Spleen (tissue), 11 donors: ENCODE results near the gene COX5B. TPM values are rescaled to one million over a fixed set of nuclear protein-coding genes. Genes with fewer than 3 reads are reported as not detected.

Source experiments
- DNase-seq: peaks from one replicate; pipeline ENCODE4 v3.0.0-alpha.2; 2020
- H3K27ac ChIP-seq, 8 donors: fragments of 200-600 bp; sonication (generic) in 7 of 8; 1 replicate in 4 of 8; 2 replicates in 4 of 8; pipeline versions ENCODE4 v1.5.0 to v1.8.0; 2016 to 2021; ENCODE audit warnings: inconsistent platforms in 4 of 8, mild to moderate bottlenecking in 4 of 8, moderate library complexity in 1 of 8
- H3K27me3 ChIP-seq, 7 donors: fragments of 200-600 bp; sonication (generic) in 6 of 7; replicated peaks in 1 of 7; 1 replicate in 4 of 7; 2 replicates in 3 of 7; pipeline versions ENCODE4 v1.5.0 to v1.8.0; 2016 to 2021; ENCODE audit warnings: inconsistent platforms in 3 of 7, mild to moderate bottlenecking in 1 of 7
- H3K36me3 ChIP-seq, 6 donors: fragments of 200-600 bp; sonication (generic) in 5 of 6; 1 replicate in 4 of 6; 2 replicates in 2 of 6; pipeline versions ENCODE4 v1.5.0 to v1.8.0; 2016 to 2021; ENCODE audit warnings: inconsistent platforms in 2 of 6
- H3K4me1 ChIP-seq, 6 donors: fragments of 200-600 bp; sonication (generic) in 5 of 6; 1 replicate in 3 of 6; 2 replicates in 3 of 6; pipeline versions ENCODE4 v1.5.0 to v1.8.0; 2016 to 2021; ENCODE audit warnings: inconsistent platforms in 3 of 6
- H3K4me3 ChIP-seq, 8 donors: fragments of 200-600 bp; sonication (generic) in 7 of 8; 1 replicate in 4 of 8; 2 replicates in 4 of 8; pipeline versions ENCODE4 v1.5.0 to v1.8.0; 2016 to 2021; ENCODE audit warnings: inconsistent platforms in 4 of 8, mild to moderate bottlenecking in 4 of 8, moderate library complexity in 2 of 8
- H3K9me3 ChIP-seq, 8 donors: fragments of 200-600 bp; sonication (generic) in 7 of 8; 1 replicate in 4 of 8; 2 replicates in 4 of 8; pipeline versions ENCODE4 v1.5.0 to v1.8.0; 2016 to 2021; ENCODE audit warnings: inconsistent platforms in 4 of 8
- CTCF ChIP-seq, 11 experiments: fragments of 200-600 bp in 7 of 11; fragments of 450-650 bp in 4 of 11; sonication (generic) in 4 of 11; IDR thresholded peaks in 8 of 11; conservative IDR thresholded peaks in 3 of 11; 1 replicate in 7 of 11; 2 replicates in 4 of 11; pipeline versions ENCODE4 v1.4.0 to v1.8.0; 2016 to 2021; ENCODE audit warnings: antibody characterized with exemption in 11 of 11, inconsistent platforms in 4 of 11, mild to moderate bottlenecking in 1 of 11
- POLR2A ChIP-seq, 3 donors: fragments of 450-650 bp; IDR thresholded peaks; one replicate each; pipeline ENCODE4 v1.5.1; 2017; ENCODE audit warnings: antibody characterized with exemption in 3 of 3, mild to moderate bottlenecking in 1 of 3
- POLR2AphosphoS5 ChIP-seq, 3 donors: sonication (generic); formaldehyde crosslinking; IDR thresholded peaks; one replicate each; pipeline ENCODE4 v1.5.1; 2017; ENCODE audit warnings: antibody characterized with exemption in 3 of 3
- WGBS, 5 donors: extraction: QIAGEN DNeasy Blood & Tissue Kit in 3 of 5; methylation state at CpG; one replicate each; pipeline versions ENCODE4 v1.1.5 to v1.1.7; 2013 to 2018; 5-methylcytosine and 5-hydroxymethylcytosine counted together
- intact Hi-C: fragments of 100-400 bp; cut with DNase I; formaldehyde crosslinking; loops from one replicate; pipeline ENCODE4 v1.15.0; 2023; ENCODE audit warnings: low total_unique reads
- polyA plus RNA-seq, 3 donors: library from polyadenylated mRNA; stranded (reverse); fragments of 200-250 nt; gene quantifications; one replicate each; pipeline ENCODE4 v1.2.1, GENCODE V29; 2013
- small RNA-seq, 4 donors: library from RNA; depleted of rRNA; stranded (forward); fragments of <200 nt; gene quantifications; one replicate each; pipeline ENCODE3, GENCODE V24; 2016
- total RNA-seq, 7 donors: library from RNA; depleted of rRNA in 3 of 7; stranded (reverse); fragments of >200 nt in 3 of 7; fragmentation: NEBNext Ultra II Directional in 4 of 7; extraction: Animal tissue kit (Norgen Biotek cat#: 25700) in 4 of 7; gene quantifications; one replicate each; pipeline versions ENCODE4 v1.1.0 to v1.2.1, GENCODE V29; 2016 to 2021
- donor health status: healthy with polysubstance abuse.
- donor health status: DM: no; HTN: no; CAD: no; lungs with moderate emphysema.
- donor health status: DM: no; HTN: no; CAD: no.
- donor health status: Bipolar disorder and iron deficiency.
- donor health status: healthy.
- donor health status: DM: no; HTN: no; CAD: no.
- donor health status: DM: yes; HTN: yes; CAD: no.

COX5B gene
- total and polyA plus RNA-seq, 10 donors = 138 to 341 (median 209) TPM

GRCh38 chr2:97693476-97693875, 47.6 kb downstream of the COX5B start:
- H3K27ac ChIP-seq = no peak overlapping the region
- no peaks in the 10 kb centered on the region for H3K9me3 ChIP-seq
- H3K27me3 ChIP-seq = no peaks in the 10 kb centered on the region
- H3K4me1 ChIP-seq = peaks cover 0 to 7% (median 3%) of the 10 kb centered on the region in 6 donors
- TF ChIP-seq POLR2A (IDR thresholded peaks at IDR 0.05) = no peak
- no peak for TF ChIP-seq CTCF (IDR thresholded peaks at IDR 0.05 in 8 of 11, conservative IDR thresholded peaks at IDR 0.05 in 3 of 11)
- TF ChIP-seq POLR2AphosphoS5 (IDR thresholded peaks at IDR 0.05) = no peak
- H3K36me3 ChIP-seq = no peaks in the 10 kb centered on the region
- intact Hi-C loops = no loop called here
- no peak for DNase-seq
- H3K4me3 ChIP-seq = no peak overlapping the region

- Histone ChIP-seq H3K36me3 (no peaks in the 10 kb centered on the region), H3K4me3 (no peak overlapping the region), H3K4me1 (peaks cover 0 to 12% (median 3%) of the 10 kb centered on the region in 6 donors), H3K9me3 (no peaks in the 10 kb centered on the region), H3K27ac (no peak overlapping the region), H3K27me3 (no peaks in the 10 kb centered on the region)
- no peak for DNase-seq
- WGBS, 5 donors = 94 to 97% (median 95%) methylated on average over 5 of the region's 5 CpGs
- intact Hi-C loops = loop anchor here (5.0 kb wide), 1 partner anchor 103 kb away; no protein-coding TSS in a partner anchor
- TF ChIP-seq CTCF (IDR thresholded peaks at IDR 0.05 in 8 of 11, conservative IDR thresholded peaks at IDR 0.05 in 3 of 11) (no peak), POLR2A (IDR thresholded peaks at IDR 0.05) (no peak), POLR2AphosphoS5 (IDR thresholded peaks at IDR 0.05) (no peak)
Measured at GRCh38 chr2:97695744-97696143, 49.9 kb downstream of the COX5B start.

GRCh38 chr2:97697252-97698235, 51.7 kb downstream of the COX5B start:
- WGBS, 5 donors = 29 to 33% (median 29%) methylated on average over 14 of the region's 14 CpGs
- TF ChIP-seq POLR2AphosphoS5 (IDR thresholded peaks at IDR 0.05) = no peak
- TF ChIP-seq CTCF (IDR thresholded peaks at IDR 0.05 in 8 of 11, conservative IDR thresholded peaks at IDR 0.05 in 3 of 11) = peak; percentile 91 to 98 (median 95)
- intact Hi-C loops = loop anchor here (5.0 kb wide), 1 partner anchor 105 kb away; no protein-coding TSS in a partner anchor
- Histone ChIP-seq H3K27me3 (no peaks in the 10 kb centered on the region), H3K4me1 (peaks cover 0 to 12% (median 3%) of the 10 kb centered on the region in 6 donors), H3K9me3 (no peaks in the 10 kb centered on the region), H3K4me3 (no peak overlapping the region), H3K27ac (no peak overlapping the region), H3K36me3 (no peaks in the 10 kb centered on the region)
- DNase-seq = peak; percentile 98

Small RNA genes lying within 50 kb of the gene (small RNA-seq; reads per million reads assigned to genes)
- 0 to 0.21 (median 0.04) reads per million in 4 donors for gene RNU4-8P

Other genes with a start within 250 kb of the COX5B start
- 100 to 1,000 TPM in 1 of 7 donors, 10 to 100 TPM in 6; 31.4 to 109 (median 51.9) TPM for gene ANKRD36B, start 56.2 kb upstream of the COX5B start, total RNA-seq
- 10 to 100 TPM; 11.2 to 16.8 (median 14.1) TPM for gene ANKRD36B, start 56.2 kb upstream of the COX5B start, polyA plus RNA-seq
- gene ACTR1B, start 18.0 kb downstream of the COX5B start, total RNA-seq = 100 to 1,000 TPM in 1 of 7 donors, 10 to 100 TPM in 6; 70.8 to 101 (median 78.0) TPM
- 10 to 100 TPM; 59.7 to 90.2 (median 63.4) TPM for gene ACTR1B, start 18.0 kb downstream of the COX5B start, polyA plus RNA-seq
- 10 to 100 TPM in 5 of 7 donors, 1 to 10 TPM in 2; 9.2 to 33.6 (median 21.6) TPM for gene C2orf92, start 23.7 kb downstream of the COX5B start, total RNA-seq
- 10 to 100 TPM in 2 of 3 donors, 1 to 10 TPM in 1; 5.7 to 24.7 (median 21.2) TPM for gene C2orf92, start 23.7 kb downstream of the COX5B start, polyA plus RNA-seq
- gene ZAP70, start 67.5 kb downstream of the COX5B start, total RNA-seq = 10 to 100 TPM; 49.9 to 96.1 (median 81.3) TPM
- 10 to 100 TPM; 35.2 to 50.4 (median 49.2) TPM for gene ZAP70, start 67.5 kb downstream of the COX5B start, polyA plus RNA-seq